PC-9 (cell line): ENCODE data around the gene PRDM16.

Experiments
- CTCF ChIP-seq: fragments of 200-600 bp; sonication (generic); conservative IDR thresholded peaks from 2 replicates; pipeline ENCODE4 v1.6.1; 2017; ENCODE audit warnings: mixed run types, antibody characterized with exemption, mild to moderate bottlenecking, moderate library complexity
- EZH2 ChIP-seq: fragments of 200-600 bp; sonication (generic); IDR thresholded peaks from 2 replicates; pipeline ENCODE4 v1.8.0; 2017; ENCODE audit warnings: antibody characterized with exemption, low read depth

DNA sequence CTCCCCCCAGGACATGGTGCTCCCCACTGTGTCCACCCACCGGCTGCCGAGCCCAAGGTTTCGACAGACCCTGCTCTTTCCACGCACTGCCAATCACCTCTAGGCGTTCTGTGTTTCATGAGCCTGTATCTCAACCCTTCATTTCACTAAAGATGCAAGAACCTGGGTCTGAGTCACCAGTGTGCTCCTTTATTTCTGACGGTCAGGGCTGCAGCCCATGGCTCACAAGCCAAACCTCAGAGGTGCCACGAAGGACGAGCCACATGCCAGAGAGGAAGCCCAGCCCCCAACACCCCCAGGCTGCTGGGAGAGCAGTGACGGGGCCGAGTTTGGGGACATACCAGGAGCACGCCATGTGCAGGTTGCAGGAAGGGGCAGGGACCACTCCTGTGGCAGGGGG lies 306.2 kb downstream of the PRDM16 start:
- TF ChIP-seq CTCF (no peak), EZH2 (no peak)
